SK-N-SH (cell line): Measurements from ENCODE around the gene KIAA2012. TPM values are rescaled to one million over a fixed set of nuclear protein-coding genes. Genes with fewer than 3 reads are reported as not detected.

Experiments used
- CTCF ChIA-PET: fragments of 300-600, 350-600 bp; formaldehyde crosslinking; extraction: SDS; loops from one replicate; lab custom pipeline; 2021; lab: Yijun Ruan, JAX
- POLR2A ChIA-PET: fragments of 350-600 bp; sonication (Branson Sonifier 250); formaldehyde crosslinking; extraction: SDS; loops from one replicate; lab custom pipeline; 2020; ENCODE audit warnings: antibody characterized with exemption, inconsistent platforms; lab: Yijun Ruan, JAX
- DNase-seq: peaks from one replicate; pipeline ENCODE4 v3.0.0; 2012
- H2AFZ ChIP-seq: fragments of 200-600 bp; sonication (generic); 2 replicates; pipeline ENCODE4 v1.8.1; 2016; ENCODE audit warnings: antibody characterized with exemption, mild to moderate bottlenecking, low read depth
- H3F3A ChIP-seq: fragments of 200-600 bp; sonication (generic); replicated peaks from 2 replicates; pipeline ENCODE3; 2016; ENCODE audit warnings: antibody characterized with exemption, mild to moderate bottlenecking; ENCODE audit not compliant: insufficient read depth
- H3K27ac ChIP-seq, 2 experiments: fragments of 200-500 bp in 1 of 2; fragments of 200-600 bp in 1 of 2; sonication (Bioruptor generic) in 1 of 2; sonication (generic), shearing (Covaris generic) in 1 of 2; 2 replicates each; pipeline versions ENCODE4 v1.5.1 to v1.6.1; 2014 to 2016; ENCODE audit warnings: low read depth in 2 of 2, inconsistent platforms in 1 of 2, low read length in 1 of 2, mild to moderate bottlenecking in 1 of 2, mixed read lengths in 1 of 2
- H3K27me3 ChIP-seq: fragments of 200-600 bp; sonication (generic), shearing (Covaris generic); 2 replicates; pipeline ENCODE4 v1.6.1; 2016; ENCODE audit warnings: mixed run types; ENCODE audit not compliant: insufficient read depth
- H3K36me3 ChIP-seq, 2 experiments: fragments of 200-500 bp in 1 of 2; fragments of 200-600 bp in 1 of 2; sonication (Bioruptor generic) in 1 of 2; sonication (generic) in 1 of 2; replicated peaks in 1 of 2; 2 replicates each; pipeline versions ENCODE3 to v1.5.1; 2014 to 2016; ENCODE audit warnings: low read length in 1 of 2, mild to moderate bottlenecking in 1 of 2; ENCODE audit not compliant: insufficient read depth in 2 of 2, control insufficient read depth in 1 of 2
- H3K4me1 ChIP-seq, 2 experiments: fragments of 200-500 bp in 1 of 2; fragments of 200-600 bp in 1 of 2; sonication (Bioruptor generic) in 1 of 2; sonication (generic), shearing (Covaris generic) in 1 of 2; 2 replicates each; pipeline versions ENCODE4 v1.5.1 to v1.6.1; 2014 to 2016; ENCODE audit warnings: low read depth in 1 of 2, low read length in 1 of 2, mixed run types in 1 of 2; ENCODE audit not compliant: insufficient read depth in 2 of 2, control insufficient read depth in 1 of 2
- H3K4me2 ChIP-seq: fragments of 200-600 bp; sonication (generic), shearing (Covaris generic); 2 replicates; pipeline ENCODE4 v1.6.1; 2017; ENCODE audit warnings: mixed run types
- H3K4me3 ChIP-seq, 2 experiments: fragments of 200-500 bp in 1 of 2; fragments of 200-600 bp in 1 of 2; sonication (Bioruptor generic) in 1 of 2; sonication (generic), shearing (Covaris generic) in 1 of 2; 2 replicates each; pipeline versions ENCODE4 v1.5.1 to v1.8.1; 2014 to 2016; ENCODE audit warnings: low read depth in 2 of 2, inconsistent platforms in 1 of 2, low read length in 1 of 2, mild to moderate bottlenecking in 1 of 2, mixed read lengths in 1 of 2, moderate library complexity in 1 of 2
- H3K79me2 ChIP-seq: fragments of 200-600 bp; sonication (generic); 2 replicates; pipeline ENCODE4 v1.8.1; 2017; ENCODE audit warnings: mild to moderate bottlenecking; ENCODE audit not compliant: insufficient read depth
- H3K9ac ChIP-seq: fragments of 200-600 bp; sonication (generic); 2 replicates; pipeline ENCODE4 v1.6.1; 2017; ENCODE audit warnings: mixed run types
- H3K9me2 ChIP-seq: fragments of 200-600 bp; sonication (generic); 2 replicates; pipeline ENCODE4 v1.6.1; 2017; ENCODE audit warnings: mixed run types
- H3K9me3 ChIP-seq: fragments of 200-600 bp; sonication (generic); 2 replicates; pipeline ENCODE4 v1.6.1; 2017; ENCODE audit warnings: mixed run types, mild to moderate bottlenecking, moderate library complexity
- H4K20me1 ChIP-seq: fragments of 200-600 bp; sonication (generic); 2 replicates; pipeline ENCODE4 v1.6.1; 2017; ENCODE audit warnings: mild to moderate bottlenecking, mixed run types; ENCODE audit not compliant: insufficient read depth
- ELF1 ChIP-seq: IDR thresholded peaks from 2 replicates; pipeline ENCODE4 v1.4.0; 2012
- FOXM1 ChIP-seq: IDR thresholded peaks from 2 replicates; pipeline ENCODE4 v1.4.0; 2012; ENCODE audit warnings: low read depth, mild to moderate bottlenecking
- GABPA ChIP-seq: IDR thresholded peaks from 2 replicates; pipeline ENCODE4 v1.4.0; 2012; ENCODE audit warnings: low read depth, mild to moderate bottlenecking
- IRF3 ChIP-seq: fragments of 150-350 bp; IDR thresholded peaks from 2 replicates; pipeline ENCODE4 v1.6.1; 2016; ENCODE audit warnings: mild to moderate bottlenecking, low read depth, low read length
- NFIC ChIP-seq: IDR thresholded peaks from 2 replicates; pipeline ENCODE4 v1.4.0; 2012; ENCODE audit warnings: borderline replicate concordance
- POLR2AphosphoS5 ChIP-seq: IDR thresholded peaks from 2 replicates; pipeline ENCODE4 v1.6.1; 2012; ENCODE audit warnings: low read depth, low read length
- REST ChIP-seq: IDR thresholded peaks from 2 replicates; pipeline ENCODE4 v1.6.1; 2012; ENCODE audit warnings: mild to moderate bottlenecking, low read depth, low read length, moderate library complexity
- RFX5 ChIP-seq: IDR thresholded peaks from 2 replicates; pipeline ENCODE4 v1.6.1; 2012; ENCODE audit warnings: mild to moderate bottlenecking, improper control_type of control experiment, low read length
- RXRA ChIP-seq: IDR thresholded peaks from 2 replicates; pipeline ENCODE4 v1.4.0; 2012; ENCODE audit warnings: low read depth, mild to moderate bottlenecking, borderline replicate concordance
- SIN3A ChIP-seq: IDR thresholded peaks from 2 replicates; pipeline ENCODE4 v1.6.1; 2012; ENCODE audit warnings: low read depth, mild to moderate bottlenecking, low read length, moderate library complexity, borderline replicate concordance
- TCF12 ChIP-seq: IDR thresholded peaks from 2 replicates; pipeline ENCODE4 v1.4.0; 2012
- USF1 ChIP-seq: IDR thresholded peaks from 2 replicates; pipeline ENCODE4 v1.4.0; 2012; ENCODE audit warnings: low read depth, borderline replicate concordance
- USF2 ChIP-seq: fragments of 150-350 bp; IDR thresholded peaks from 2 replicates; pipeline ENCODE4 v1.6.1; 2017; ENCODE audit warnings: antibody characterized with exemption, low read length, low read depth, borderline replicate concordance
- ZBTB33 ChIP-seq: IDR thresholded peaks from 2 replicates; pipeline ENCODE4 v1.4.0; 2012; ENCODE audit warnings: low read depth, borderline replicate concordance
- WGBS: methylation state at CpG from one replicate; pipeline ENCODE4 v1.1.6; 2017; ENCODE audit warnings: low lambda C conversion rate; 5-methylcytosine and 5-hydroxymethylcytosine counted together
- polyA plus RNA-seq, 3 experiments: library from polyadenylated mRNA; depleted of rRNA; stranded (reverse); fragments of >200 nt; gene quantifications; 2 replicates each; pipeline ENCODE4 v1.2.3, GENCODE V29; 2012

Gene KIAA2012
- polyA plus RNA-seq, 1 of the 3 experiments (the other 2 are of a cell fraction): 0.07 TPM

GRCh38 chr2:202112041-202112440 is 39.0 kb downstream of the KIAA2012 start:
- Histone ChIP-seq H3K9me2 (no peaks in the 10 kb centered on the region), H3K9ac (no peak overlapping the region), H3K36me3 (no peaks in the 10 kb centered on the region), H3F3A (peaks cover 8% of the 10 kb centered on the region), H4K20me1 (no peaks in the 10 kb centered on the region), H3K4me1 (peaks cover 5 to 29% of the 10 kb centered on the region in 2 experiments; a peak in 3 of 4 replicates), H3K4me3 (no peak overlapping the region), H3K4me2 (no peak overlapping the region), H3K79me2 (no peaks in the 10 kb centered on the region), H2AFZ (no peak overlapping the region), H3K9me3 (no peaks in the 10 kb centered on the region), H3K27me3 (no peaks in the 10 kb centered on the region), H3K27ac (no peak overlapping the region)
- 93% methylated on average over 6 of the region's 7 CpGs for WGBS
- no peak for TF ChIP-seq POLR2AphosphoS5
- TF ChIP-seq IRF3: no peak
- TF ChIP-seq FOXM1: no peak
- no peak for TF ChIP-seq REST
- TF ChIP-seq ELF1: no peak
- no peak for TF ChIP-seq RFX5
- no peak for TF ChIP-seq NFIC
- no peak for TF ChIP-seq GABPA
- no peak for TF ChIP-seq ZBTB33
- TF ChIP-seq SIN3A: no peak
- no peak for TF ChIP-seq RXRA
- no peak for TF ChIP-seq USF1
- no peak for TF ChIP-seq USF2
- no peak for TF ChIP-seq TCF12
- ChIA-PET POLR2A (no interaction called here), CTCF (no interaction called here)
- DNase-seq: no peak
